HG03520 (cell line): ENCODE results near the gene RBM17.
"Not testable (repeated sequence)": the region's sequence is repeated elsewhere in the genome, so short reads cannot be mapped to it uniquely, and the experiment has no call there.

Experiments used
- ATAC-seq: cut with Tn5 transposase; IDR thresholded peaks from one replicate; pipeline ENCODE4 v1.9.1; 2021; ENCODE audit warnings: mild to moderate bottlenecking, moderate library complexity; ENCODE audit not compliant: unreplicated experiment

The RBM17 gene

GRCh38 chr10:6077071-6077675 is 11.7 kb upstream of the RBM17 start:
- ATAC-seq = no peak

GRCh38 chr10:6079044-6079443 is 9.8 kb upstream of the RBM17 start:
- ATAC-seq = no peak

GRCh38 chr10:6080417-6080973 is 8.3 kb upstream of the RBM17 start:
- ATAC-seq = no peak

GRCh38 chr10:6082496-6083395 is 6.1 kb upstream of the RBM17 start:
- ATAC-seq = no peak

DNA sequence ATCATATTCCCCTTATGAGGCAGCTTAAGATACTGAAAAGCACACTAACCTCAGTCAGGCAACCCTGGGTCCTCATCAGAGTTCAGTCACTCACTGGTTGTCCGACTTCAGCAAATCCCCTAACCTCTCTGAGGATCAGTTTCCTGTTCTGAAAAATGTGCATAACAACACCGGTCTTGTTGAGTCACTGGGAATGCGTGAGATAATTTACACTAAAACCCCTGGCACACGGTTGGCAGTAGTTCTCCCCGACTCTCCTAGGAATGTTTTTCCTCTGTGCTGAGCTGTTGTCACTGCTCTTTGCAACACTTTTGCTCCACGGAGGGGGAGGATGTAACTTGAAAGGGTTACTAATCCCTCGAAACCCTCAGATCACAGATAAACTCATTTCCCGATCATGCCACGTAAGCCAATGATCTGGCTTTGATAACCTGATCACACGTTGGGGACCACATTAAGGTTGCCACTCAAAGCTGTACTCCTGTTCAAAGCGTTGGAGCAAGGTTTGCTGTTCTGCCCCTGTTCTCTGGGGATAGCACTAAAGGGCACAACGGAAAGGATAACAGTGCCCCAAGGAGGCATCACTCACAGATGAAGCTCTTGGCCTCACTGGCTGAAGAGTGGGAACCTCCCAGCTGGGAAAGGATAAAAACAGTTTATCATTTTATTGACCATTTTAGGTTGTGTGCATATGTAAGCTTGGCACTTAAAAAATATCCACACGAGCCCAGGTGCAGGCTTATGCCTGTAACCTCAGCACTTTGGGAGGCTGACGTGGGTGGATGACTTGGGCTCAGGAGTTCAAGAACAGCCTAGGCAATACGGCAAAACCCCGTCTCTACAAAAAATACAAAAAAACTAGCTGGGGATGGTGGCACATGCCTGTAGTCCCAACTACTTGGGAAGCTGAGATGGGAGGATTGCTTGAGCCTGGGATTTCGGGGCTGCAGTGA is 5.0 kb upstream of the RBM17 start:
- no peak for ATAC-seq

GRCh38 chr10:6086375-6087233 is 2.2 kb upstream of the RBM17 start:
- ATAC-seq = peak; percentile 49

DNA sequence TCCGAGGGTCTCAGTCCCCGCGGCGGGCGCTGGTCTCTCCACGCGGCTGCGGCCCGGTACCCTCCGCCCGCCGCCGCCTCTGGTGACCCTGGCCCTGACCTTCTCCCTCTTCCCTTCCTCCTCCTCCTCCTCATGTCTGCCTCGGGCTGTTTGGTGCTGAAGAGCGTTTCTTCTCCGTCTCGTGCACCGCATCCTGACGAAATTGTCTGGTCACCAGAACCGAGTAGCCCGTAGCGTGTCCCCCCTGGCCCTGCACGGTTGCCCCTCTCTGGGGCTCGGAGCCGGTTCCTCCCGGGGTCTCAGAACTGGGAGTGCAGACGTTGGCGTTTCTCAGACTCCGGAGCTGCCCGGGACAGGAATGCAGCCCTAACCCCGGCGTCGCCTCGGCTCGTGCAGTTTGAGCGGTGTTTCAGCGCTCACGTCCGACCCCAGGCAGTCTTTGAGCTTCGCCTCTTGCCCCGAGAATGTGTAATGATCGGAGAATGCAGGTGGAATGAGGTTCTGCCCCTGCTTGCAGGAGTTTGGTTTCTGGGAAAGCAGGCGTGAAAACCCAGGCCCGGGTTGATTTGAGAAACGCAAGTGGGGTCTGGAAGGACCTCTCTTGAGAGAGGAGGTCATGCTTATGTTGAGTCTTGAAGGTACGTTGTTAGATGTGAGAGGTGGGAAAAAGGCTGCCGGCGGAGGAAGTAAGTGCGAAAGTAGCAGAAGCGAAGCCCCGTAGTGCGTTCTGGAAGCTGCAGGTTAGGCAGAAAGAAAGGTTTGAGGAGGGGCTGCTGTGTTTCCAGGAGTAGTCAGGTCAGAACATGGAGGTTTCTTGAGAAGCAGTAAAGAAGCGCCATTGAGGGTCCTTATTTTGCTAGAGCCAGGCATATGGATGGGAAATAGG is 743 bp downstream of the RBM17 start:
- ATAC-seq = peak; percentile 6

DNA sequence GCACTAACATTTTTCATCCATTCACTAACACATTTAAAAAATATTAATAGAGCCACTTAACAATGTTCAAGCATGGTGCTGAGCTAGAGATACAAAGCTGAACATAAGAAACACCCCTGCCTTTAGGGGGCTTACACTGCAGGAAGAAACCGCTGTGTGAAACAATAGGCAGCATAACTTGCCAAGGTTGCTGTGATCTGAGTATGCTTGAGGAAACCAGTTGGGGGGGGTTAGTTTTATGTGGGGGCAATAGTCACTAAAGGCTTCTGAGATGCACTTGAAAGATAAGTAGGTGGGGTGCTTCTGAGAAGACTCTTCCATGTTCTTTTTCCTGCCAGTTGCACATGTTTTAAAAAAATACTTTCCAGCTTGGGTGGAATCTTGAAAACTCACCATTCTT is 2.8 kb downstream of the RBM17 start:
- no peak for ATAC-seq

DNA sequence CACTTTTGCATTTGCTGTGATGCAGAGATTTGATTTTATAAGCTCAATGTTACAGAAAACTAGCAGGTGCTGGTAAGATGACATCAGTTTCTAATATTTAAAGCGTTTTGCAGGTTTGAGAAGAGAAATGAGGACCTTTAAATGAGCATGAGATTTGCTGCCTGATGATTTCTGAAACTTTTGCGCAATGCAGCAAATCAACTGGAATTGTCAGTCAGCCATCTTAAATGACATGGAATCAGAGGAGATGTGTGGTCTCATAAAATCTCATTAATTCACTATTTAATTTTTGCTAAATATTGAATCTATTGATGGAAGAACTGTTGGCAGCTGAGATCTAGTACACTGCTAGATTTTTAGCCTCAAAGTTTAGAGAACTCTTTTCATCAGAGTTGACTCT is 3.9 kb downstream of the RBM17 start:
- ATAC-seq = no peak

- no peak for ATAC-seq
Observed at GRCh38 chr10:6095810-6096570, 7.2 kb downstream of the RBM17 start.

GRCh38 chr10:6097063-6097462 is 8.2 kb downstream of the RBM17 start:
- no peak for ATAC-seq

- ATAC-seq = no peak
Observed at GRCh38 chr10:6098156-6098555, 9.3 kb downstream of the RBM17 start.

DNA sequence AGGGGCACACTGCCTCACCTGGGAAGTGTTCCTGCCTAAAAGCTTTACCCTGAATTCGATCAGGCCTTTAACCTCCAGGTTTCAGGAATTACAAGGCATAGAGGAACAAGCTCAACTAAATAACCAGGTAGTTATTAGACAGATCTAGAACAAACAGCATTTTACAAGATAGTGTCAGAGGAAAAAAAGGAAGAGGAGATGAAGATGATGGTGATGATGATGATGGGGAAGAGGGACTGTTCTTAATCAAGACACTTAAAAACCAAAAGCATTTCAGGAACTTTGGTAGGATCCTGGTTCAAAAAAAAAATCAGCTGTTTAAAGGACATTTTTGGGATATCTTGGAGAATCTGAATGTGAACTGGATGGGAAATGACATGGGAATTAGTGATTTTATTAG is 11.5 kb downstream of the RBM17 start:
- ATAC-seq = no peak

DNA sequence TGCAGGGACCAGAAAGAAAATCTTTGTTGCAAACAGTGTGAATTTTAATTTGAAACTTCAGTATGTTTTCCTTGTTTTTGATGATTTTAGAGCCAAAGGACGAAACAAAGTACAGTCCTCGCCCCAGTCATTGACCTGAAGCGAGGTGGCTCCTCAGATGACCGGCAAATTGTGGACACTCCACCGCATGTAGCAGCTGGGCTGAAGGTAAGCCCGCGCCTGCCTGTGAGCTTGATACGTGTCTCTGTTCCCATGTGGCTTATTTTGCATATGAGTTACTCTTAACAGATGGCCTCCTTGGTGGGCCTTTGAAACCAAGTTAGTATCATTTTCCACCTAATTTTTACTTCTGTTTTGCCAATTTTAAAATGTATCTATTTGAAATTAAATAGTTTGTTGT is 12.3 kb downstream of the RBM17 start:
- peak; percentile 88 for ATAC-seq

DNA sequence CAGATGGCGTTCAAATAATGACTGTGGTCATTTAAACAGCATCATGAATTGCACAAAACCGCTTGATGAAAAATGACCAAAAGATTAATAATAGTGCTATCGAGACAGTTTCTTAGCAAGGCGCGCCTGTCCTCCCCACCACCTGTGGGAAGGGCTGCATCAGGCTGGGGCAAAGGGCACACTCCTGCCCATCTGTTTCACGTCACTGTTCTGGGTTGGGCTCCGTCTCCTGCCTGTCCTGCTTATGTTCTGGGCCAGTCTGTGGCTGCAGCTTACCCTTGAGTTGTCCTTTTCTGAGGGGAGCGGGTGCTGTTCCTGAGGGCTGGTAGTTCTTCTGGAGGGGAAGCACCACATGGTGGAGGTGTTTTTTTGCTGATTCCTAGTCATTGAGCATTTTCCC is 13.3 kb downstream of the RBM17 start:
- ATAC-seq = no peak

- no peak for ATAC-seq
Observed at GRCh38 chr10:6103591-6103990, 14.8 kb downstream of the RBM17 start.

DNA sequence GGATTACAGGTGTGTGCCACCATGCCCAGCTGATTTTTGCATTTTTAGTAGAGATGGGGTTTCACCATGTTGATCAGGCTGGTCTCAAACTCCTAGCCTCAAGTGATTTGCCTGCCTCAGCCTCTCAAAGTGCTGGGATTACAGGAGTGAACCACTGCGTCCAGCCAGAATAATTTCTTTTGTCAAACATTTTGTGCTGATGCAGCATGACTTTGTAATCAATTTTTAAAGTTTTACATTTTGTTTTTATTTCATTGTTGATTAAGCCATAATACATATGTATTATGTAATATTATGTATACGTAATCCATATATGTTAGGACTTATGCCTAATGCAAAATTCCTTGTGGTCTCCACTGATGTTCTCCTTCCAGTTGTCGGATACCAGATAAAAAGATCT is 18.8 kb downstream of the RBM17 start:
- ATAC-seq = not testable (repeated sequence)

GRCh38 chr10:6108072-6108471 is 19.2 kb downstream of the RBM17 start:
- no peak for ATAC-seq
